PC-9 (cell line): ENCODE results near the gene CACNB1. TPM values are rescaled to one million over a fixed set of nuclear protein-coding genes. Genes with fewer than 3 reads are reported as not detected.

ENCODE experiments used
- BruUV-seq: library from RNA; stranded (reverse); fragments of 400-500 nt; replicated peaks from 2 replicates; lab custom pipeline; 2021; lab: Mats Ljungman, UMichigan
- CTCF ChIA-PET: fragments of 300-600 bp; sonication (Branson Sonifier 250); formaldehyde crosslinking; loops from one replicate; lab custom pipeline; 2022; ENCODE audit warnings: antibody characterized with exemption; lab: Charles Lee
- POLR2A ChIA-PET: fragments of 300-600 bp; sonication (Branson Sonifier 250); formaldehyde crosslinking; loops from one replicate; lab custom pipeline; 2022; ENCODE audit warnings: antibody characterized with exemption; ENCODE audit not compliant: unreplicated experiment; lab: Charles Lee
- DNase-seq, 2 experiments: peaks; one replicate each; pipeline versions ENCODE4 v3.0.0 to v3.0.0-alpha.2; 2015 to 2022; ENCODE audit warnings: mixed read lengths in 1 of 2
- H2AFZ ChIP-seq: fragments of 200-600 bp; sonication (generic); 2 replicates; pipeline ENCODE4 v1.8.1; 2017; ENCODE audit warnings: antibody characterized with exemption
- H3F3A ChIP-seq: fragments of 200-600 bp; sonication (generic); 2 replicates; pipeline ENCODE4 v1.8.1; 2017; ENCODE audit warnings: antibody characterized with exemption, mild to moderate bottlenecking, low read depth; ENCODE audit not compliant: insufficient read depth
- H3K27ac ChIP-seq: fragments of 200-600 bp; sonication (generic); 2 replicates; pipeline ENCODE4 v1.6.1; 2016; ENCODE audit warnings: mixed run types
- H3K27me3 ChIP-seq: fragments of 200-600 bp; sonication (generic); 2 replicates; pipeline ENCODE4 v1.6.1; 2016; ENCODE audit warnings: low read depth, mixed run types; ENCODE audit not compliant: insufficient read depth
- H3K36me3 ChIP-seq: fragments of 200-600 bp; sonication (generic); 2 replicates; pipeline ENCODE4 v1.6.1; 2016; ENCODE audit warnings: low read depth, mixed run types
- H3K4me1 ChIP-seq: fragments of 200-600 bp; sonication (generic); replicated peaks from 2 replicates; pipeline ENCODE4 v1.6.1; 2016; ENCODE audit warnings: mixed run types; ENCODE audit not compliant: insufficient read depth
- H3K4me2 ChIP-seq: fragments of 200-600 bp; sonication (generic); 2 replicates; pipeline ENCODE4 v1.6.1; 2017; ENCODE audit warnings: mixed run types
- H3K4me3 ChIP-seq: fragments of 200-600 bp; sonication (generic); 2 replicates; pipeline ENCODE4 v1.6.1; 2016; ENCODE audit warnings: mixed run types
- H3K79me2 ChIP-seq: fragments of 200-600 bp; sonication (generic); 2 replicates; pipeline ENCODE4 v1.6.1; 2017; ENCODE audit warnings: low read depth, mixed run types
- H3K9me2 ChIP-seq: fragments of 200-600 bp; sonication (generic); 2 replicates; pipeline ENCODE4 v1.8.1; 2017; ENCODE audit warnings: mild to moderate bottlenecking; ENCODE audit not compliant: insufficient read depth
- H3K9me3 ChIP-seq: fragments of 200-600 bp; sonication (generic); 2 replicates; pipeline ENCODE4 v1.8.1; 2016; ENCODE audit warnings: low read depth; ENCODE audit not compliant: insufficient read depth
- H4K20me1 ChIP-seq: fragments of 200-600 bp; sonication (generic); 2 replicates; pipeline ENCODE4 v1.8.1; 2017; ENCODE audit not compliant: insufficient read depth
- EZH2 ChIP-seq: fragments of 200-600 bp; sonication (generic); IDR thresholded peaks from 2 replicates; pipeline ENCODE4 v1.8.0; 2017; ENCODE audit warnings: antibody characterized with exemption, low read depth
- intact Hi-C: fragments of 100-400 bp; cut with micrococcal nuclease; formaldehyde crosslinking; loops from one replicate; pipeline ENCODE4 v1.10.0; 2022; ENCODE audit not compliant: unreplicated experiment
- total RNA-seq: library from RNA; stranded (reverse); gene quantifications from 2 replicates; pipeline ENCODE4 v1.2.3, GENCODE V29; 2021
- TF ChIP-seq, protein P1 (sequence below): fragments of 200-600 bp; sonication (generic); conservative IDR thresholded peaks from 2 replicates; pipeline ENCODE4 v1.6.1; 2017; ENCODE audit warnings: mixed run types, antibody characterized with exemption, mild to moderate bottlenecking, moderate library complexity

The CACNB1 gene
- total RNA-seq, 1 experiment from 2014 or later, result 21.4 TPM

DNA sequence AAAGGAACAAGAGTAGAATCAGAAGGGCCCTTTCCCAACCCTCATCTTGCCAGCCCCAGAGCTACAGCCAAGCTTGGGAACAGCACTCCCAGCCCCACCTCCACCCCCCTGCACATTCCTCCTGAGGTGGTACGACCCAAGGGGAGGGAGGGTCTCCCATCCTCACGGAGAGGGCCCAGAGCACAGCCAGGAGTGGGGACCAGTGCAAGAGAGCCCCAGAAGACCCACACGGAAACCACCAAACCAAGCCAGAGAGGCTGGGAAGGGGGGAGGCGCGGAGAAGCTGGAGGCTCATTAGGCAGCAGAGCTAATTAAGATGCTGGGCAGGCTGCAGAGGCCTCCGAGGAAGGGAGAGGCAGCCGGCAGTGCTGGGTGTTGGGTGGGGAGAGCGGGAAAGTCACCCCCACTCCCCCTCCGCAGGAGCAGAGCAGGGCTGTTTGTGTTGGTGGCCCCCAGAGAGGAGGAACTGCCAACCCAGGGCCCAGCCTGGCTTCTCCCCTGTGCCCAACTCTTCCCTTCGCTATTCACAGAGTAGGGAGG, 2.4 kb downstream of the CACNB1 start:
- no peaks in the 10 kb centered on the region for H3K9me2 ChIP-seq
- peaks cover 17% of the 10 kb centered on the region for H3K4me1 ChIP-seq
- no peaks in the 10 kb centered on the region for H3K27me3 ChIP-seq
- no peak overlapping the region for H2AFZ ChIP-seq
- no peak overlapping the region for H3K4me2 ChIP-seq
- CTCF ChIA-PET, result interaction anchor here (2.0 kb wide), 1 partner anchor 42 kb away, joined by 4 read pairs; no protein-coding TSS in a partner anchor
- H3K4me3 ChIP-seq, result no peak overlapping the region
- H3K36me3 ChIP-seq, result no peaks in the 10 kb centered on the region
- H4K20me1 ChIP-seq, result no peaks in the 10 kb centered on the region
- no peak overlapping the region for H3K27ac ChIP-seq
- intact Hi-C loops, result no loop called here
- no TSS peak for BruUV-seq
- POLR2A ChIA-PET, result no interaction called here
- H3K79me2 ChIP-seq, result peaks cover 15% of the 10 kb centered on the region
- DNase-seq, result no peak
- peaks cover 25% of the 10 kb centered on the region for H3F3A ChIP-seq
- no peak for TF ChIP-seq EZH2
- no peaks in the 10 kb centered on the region for H3K9me3 ChIP-seq

DNA sequence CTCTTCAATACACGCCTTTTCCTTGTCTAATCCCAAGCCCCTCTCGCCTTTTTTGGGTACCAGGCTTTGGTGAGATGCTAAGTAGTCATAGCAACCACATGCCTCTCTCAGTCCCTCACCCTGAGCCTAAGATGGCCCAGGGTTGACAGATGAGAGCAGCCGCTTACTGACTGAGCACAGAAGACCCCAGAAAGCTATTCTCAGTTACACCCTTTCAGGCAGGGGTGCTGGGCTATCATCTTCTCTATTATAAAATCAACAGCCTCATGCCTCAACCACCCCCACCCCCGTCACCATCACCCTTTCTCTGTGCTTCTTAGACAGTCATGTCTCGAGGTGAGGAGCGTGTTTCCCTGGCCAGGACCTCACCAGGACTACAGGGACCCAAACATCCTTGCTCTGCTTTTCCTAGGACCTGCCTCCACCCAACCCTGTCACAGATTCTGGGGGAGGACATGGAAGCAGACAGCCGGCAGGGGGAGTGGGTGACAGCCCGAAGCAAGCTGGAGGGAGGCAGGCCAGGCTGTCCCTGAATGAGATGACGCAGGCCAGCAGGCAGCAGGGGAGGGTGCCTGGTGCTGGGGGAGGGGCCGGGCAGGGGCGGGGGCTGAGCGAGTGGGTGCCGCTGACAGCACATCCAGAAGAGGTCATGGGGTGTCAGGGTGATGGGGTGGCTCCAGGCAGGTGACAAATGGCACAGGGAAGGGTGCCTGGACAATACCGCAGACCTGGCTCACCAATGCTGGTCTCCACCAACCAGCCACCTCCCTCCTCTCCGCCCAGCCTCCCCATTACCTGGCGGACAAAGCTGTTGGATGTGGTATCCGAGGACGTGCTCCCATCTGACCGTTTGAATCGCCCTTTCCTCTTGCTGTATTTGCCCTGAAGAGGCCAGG, 3.1 kb downstream of the CACNB1 start:
- POLR2A ChIA-PET, result no interaction called here

DNA sequence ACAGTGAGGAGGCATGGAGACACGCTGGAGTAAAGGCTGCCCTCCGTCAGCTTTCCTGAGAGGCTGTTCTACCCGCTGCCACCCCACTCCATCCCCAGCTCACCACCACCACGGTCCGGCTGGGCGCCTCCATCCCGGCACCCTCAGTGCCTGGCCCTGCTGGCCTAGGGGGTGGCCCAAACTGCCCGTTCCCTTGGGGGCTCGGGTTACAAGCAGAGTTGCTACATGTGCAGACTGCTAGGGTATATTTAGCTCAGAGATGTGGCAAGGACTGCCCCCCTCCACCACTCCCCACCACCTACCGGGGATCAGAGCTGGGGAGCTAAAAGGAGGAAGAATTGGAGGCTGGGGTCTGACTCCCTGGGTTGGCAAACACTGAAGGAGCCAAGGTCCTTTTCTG, 4.1 kb downstream of the CACNB1 start:
- BruUV-seq, result no TSS peak
- Histone ChIP-seq H3K36me3 (no peaks in the 10 kb centered on the region), H3K9me2 (no peaks in the 10 kb centered on the region), H3K4me3 (no peak overlapping the region), H3K4me1 (peaks cover 13% of the 10 kb centered on the region), H3F3A (peaks cover 10% of the 10 kb centered on the region), H3K79me2 (peaks cover 14% of the 10 kb centered on the region), H3K27me3 (no peaks in the 10 kb centered on the region), H4K20me1 (no peaks in the 10 kb centered on the region), H2AFZ (no peak overlapping the region), H3K4me2 (no peak overlapping the region), H3K27ac (no peak overlapping the region), H3K9me3 (no peaks in the 10 kb centered on the region)
- TF ChIP-seq EZH2, result no peak
- TF ChIP-seq, protein P1, sequence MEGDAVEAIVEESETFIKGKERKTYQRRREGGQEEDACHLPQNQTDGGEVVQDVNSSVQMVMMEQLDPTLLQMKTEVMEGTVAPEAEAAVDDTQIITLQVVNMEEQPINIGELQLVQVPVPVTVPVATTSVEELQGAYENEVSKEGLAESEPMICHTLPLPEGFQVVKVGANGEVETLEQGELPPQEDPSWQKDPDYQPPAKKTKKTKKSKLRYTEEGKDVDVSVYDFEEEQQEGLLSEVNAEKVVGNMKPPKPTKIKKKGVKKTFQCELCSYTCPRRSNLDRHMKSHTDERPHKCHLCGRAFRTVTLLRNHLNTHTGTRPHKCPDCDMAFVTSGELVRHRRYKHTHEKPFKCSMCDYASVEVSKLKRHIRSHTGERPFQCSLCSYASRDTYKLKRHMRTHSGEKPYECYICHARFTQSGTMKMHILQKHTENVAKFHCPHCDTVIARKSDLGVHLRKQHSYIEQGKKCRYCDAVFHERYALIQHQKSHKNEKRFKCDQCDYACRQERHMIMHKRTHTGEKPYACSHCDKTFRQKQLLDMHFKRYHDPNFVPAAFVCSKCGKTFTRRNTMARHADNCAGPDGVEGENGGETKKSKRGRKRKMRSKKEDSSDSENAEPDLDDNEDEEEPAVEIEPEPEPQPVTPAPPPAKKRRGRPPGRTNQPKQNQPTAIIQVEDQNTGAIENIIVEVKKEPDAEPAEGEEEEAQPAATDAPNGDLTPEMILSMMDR, result no peak
- intact Hi-C loops, result no loop called here
- ChIA-PET POLR2A (no interaction called here), CTCF (no interaction called here)
- no peak for DNase-seq

More for the DNA sequence above, 3.1 kb downstream of the CACNB1 start:
- no peaks in the 10 kb centered on the region for H3K27me3 ChIP-seq
- no peaks in the 10 kb centered on the region for H3K36me3 ChIP-seq
- H3K4me3 ChIP-seq, result no peak overlapping the region
- no peak for DNase-seq
- TF ChIP-seq EZH2, result no peak
- TF ChIP-seq, protein P1, result no peak
- CTCF ChIA-PET, result no interaction called here
- no peaks in the 10 kb centered on the region for H3K9me2 ChIP-seq
- H3K4me1 ChIP-seq, result peaks cover 15% of the 10 kb centered on the region
- no peaks in the 10 kb centered on the region for H4K20me1 ChIP-seq
- no peak overlapping the region for H3K27ac ChIP-seq
- no peaks in the 10 kb centered on the region for H3K9me3 ChIP-seq
- no peak overlapping the region for H3K4me2 ChIP-seq
- BruUV-seq, result no TSS peak
- intact Hi-C loops, result no loop called here
- peaks cover 20% of the 10 kb centered on the region for H3F3A ChIP-seq
- H2AFZ ChIP-seq, result no peak overlapping the region
- peaks cover 14% of the 10 kb centered on the region for H3K79me2 ChIP-seq
